Transverse colon (tissue), 4 donors: ENCODE measurements around the gene SUSD2. TPM values are rescaled to one million over a fixed set of nuclear protein-coding genes. Genes with fewer than 3 reads are reported as not detected.
A peak's percentile ranks its signal among the peaks of the same experiment; 100 is the strongest.

Source experiments
- DNase-seq: peaks from one replicate; pipeline ENCODE4 v3.0.0-alpha.2; 2019
- H3K27ac ChIP-seq, 4 donors: fragments of 200-600 bp; sonication (generic); 2 replicates each; pipeline ENCODE4 v1.5.1; 2016 to 2018; ENCODE audit warnings: inconsistent platforms in 4 of 4
- H3K27me3 ChIP-seq: fragments of 200-600 bp; sonication (generic); 2 replicates; pipeline ENCODE4 v1.5.1; 2017; ENCODE audit warnings: inconsistent platforms
- H3K36me3 ChIP-seq, 4 donors: fragments of 200-600 bp; sonication (generic); 2 replicates each; pipeline ENCODE4 v1.5.1; 2017 to 2019; ENCODE audit warnings: inconsistent platforms in 4 of 4
- H3K4me1 ChIP-seq, 4 donors: fragments of 200-600 bp; sonication (generic); 2 replicates each; pipeline ENCODE4 v1.5.1; 2017 to 2020; ENCODE audit warnings: inconsistent platforms in 4 of 4
- H3K4me3 ChIP-seq, 4 donors: fragments of 200-600 bp; sonication (generic); 1 replicate in 1 of 4; 2 replicates in 3 of 4; pipeline versions ENCODE4 v1.5.1 to v1.6.1; 2017 to 2019; ENCODE audit warnings: inconsistent platforms in 4 of 4
- H3K9me3 ChIP-seq, 2 donors: fragments of 200-600 bp; sonication (generic); 2 replicates each; pipeline ENCODE4 v1.5.1; 2017 to 2019; ENCODE audit warnings: inconsistent platforms in 2 of 2
- EP300 ChIP-seq: sonication (generic); formaldehyde crosslinking; IDR thresholded peaks from one replicate; pipeline ENCODE4 v1.6.1; 2017; ENCODE audit warnings: antibody characterized with exemption, low read depth
- POLR2A ChIP-seq: fragments of 450-650 bp; IDR thresholded peaks from one replicate; pipeline ENCODE4 v1.6.1; 2016; ENCODE audit warnings: antibody characterized with exemption, mild to moderate bottlenecking, moderate library complexity
- POLR2AphosphoS5 ChIP-seq, 3 donors: sonication (generic); formaldehyde crosslinking; IDR thresholded peaks; one replicate each; pipeline ENCODE4 v1.6.1; 2016; ENCODE audit warnings: antibody characterized with exemption in 3 of 3
- WGBS, 2 donors: methylation state at CpG; one replicate each; pipeline ENCODE4 v1.1.5; 2018; ENCODE audit warnings: low coverage in 1 of 2; 5-methylcytosine and 5-hydroxymethylcytosine counted together
- in situ Hi-C, 4 donors: fragments of 200-750 bp; cut with MboI; loops; one replicate each; pipeline versions ENCODE4 v1.15.0 to v1.15.1; 2017; ENCODE audit warnings: low sequenced_read_pairs in 3 of 4, low pct_ligation_motif_present in 1 of 4, low pct_unique_long_range_greater_than_20kb in 1 of 4
- intact Hi-C: fragments of 100-400 bp; cut with DNase I; formaldehyde crosslinking; loops from one replicate; pipeline ENCODE4 v1.15.1; 2023; ENCODE audit warnings: low total_unique reads
- total RNA-seq, 4 donors: library from RNA; depleted of rRNA; stranded (reverse); fragments of >200 nt; gene quantifications; one replicate each; pipeline ENCODE4 v1.1.0, GENCODE V29; 2016
- TF ChIP-seq, protein P1 (sequence below), 5 experiments: fragments of 200-600 bp in 3 of 5; fragments of 450-650 bp in 2 of 5; sonication (generic) in 3 of 5; IDR thresholded peaks; 1 replicate in 2 of 5; 2 replicates in 3 of 5; pipeline ENCODE4 v1.5.1; 2016 to 2017; ENCODE audit warnings: antibody characterized with exemption in 5 of 5, inconsistent platforms in 3 of 5, mild to moderate bottlenecking in 2 of 5, moderate library complexity in 1 of 5

SUSD2 gene
- total RNA-seq, 4 donors from 2014 or later, result 0.37 to 67.7 (median 3.8) TPM

- Histone ChIP-seq H3K27me3 (no peaks in the 10 kb centered on the region), H3K27ac (no peak overlapping the region), H3K36me3 (no peaks in the 10 kb centered on the region), H3K4me1 (no peaks in the 10 kb centered on the region), H3K9me3 (peaks cover 0 to 6% of the 10 kb centered on the region in 2 donors), H3K4me3 (no peak overlapping the region)
- TF ChIP-seq POLR2AphosphoS5 (IDR thresholded peaks at IDR 0.05) (no peak), POLR2A (no peak), EP300 (no peak)
- TF ChIP-seq, protein P1, sequence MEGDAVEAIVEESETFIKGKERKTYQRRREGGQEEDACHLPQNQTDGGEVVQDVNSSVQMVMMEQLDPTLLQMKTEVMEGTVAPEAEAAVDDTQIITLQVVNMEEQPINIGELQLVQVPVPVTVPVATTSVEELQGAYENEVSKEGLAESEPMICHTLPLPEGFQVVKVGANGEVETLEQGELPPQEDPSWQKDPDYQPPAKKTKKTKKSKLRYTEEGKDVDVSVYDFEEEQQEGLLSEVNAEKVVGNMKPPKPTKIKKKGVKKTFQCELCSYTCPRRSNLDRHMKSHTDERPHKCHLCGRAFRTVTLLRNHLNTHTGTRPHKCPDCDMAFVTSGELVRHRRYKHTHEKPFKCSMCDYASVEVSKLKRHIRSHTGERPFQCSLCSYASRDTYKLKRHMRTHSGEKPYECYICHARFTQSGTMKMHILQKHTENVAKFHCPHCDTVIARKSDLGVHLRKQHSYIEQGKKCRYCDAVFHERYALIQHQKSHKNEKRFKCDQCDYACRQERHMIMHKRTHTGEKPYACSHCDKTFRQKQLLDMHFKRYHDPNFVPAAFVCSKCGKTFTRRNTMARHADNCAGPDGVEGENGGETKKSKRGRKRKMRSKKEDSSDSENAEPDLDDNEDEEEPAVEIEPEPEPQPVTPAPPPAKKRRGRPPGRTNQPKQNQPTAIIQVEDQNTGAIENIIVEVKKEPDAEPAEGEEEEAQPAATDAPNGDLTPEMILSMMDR (IDR thresholded peaks at IDR 0.05), result no peak
- in situ Hi-C loops (no loop called here), intact Hi-C loops (no loop called here)
- DNase-seq, result no peak
- WGBS, 2 donors, result 94% methylated on average over 13 of the region's 14 CpGs; no CpG with 5 or more reads in 1 of the 2 donors
Measured at GRCh38 chr22:24225044-24225601, 43.8 kb downstream of the SUSD2 start.

GRCh38 chr22:24225951-24226350 lies 44.7 kb downstream of the SUSD2 start:
- WGBS, 2 donors, result 93% methylated on average over 12 of the region's 14 CpGs; no CpG with 5 or more reads in 1 of the 2 donors

GRCh38 chr22:24230911-24231656 lies 49.8 kb downstream of the SUSD2 start:
- DNase-seq, result peak; percentile 58
- in situ Hi-C loops (no loop called here), intact Hi-C loops (no loop called here)
- TF ChIP-seq, protein P1 (IDR thresholded peaks at IDR 0.05), result peak in 3 of 5 experiments; percentile 34 to 55 (median 44)
- TF ChIP-seq EP300 (no peak), POLR2A (no peak), POLR2AphosphoS5 (IDR thresholded peaks at IDR 0.05) (no peak)
- no peaks in the 10 kb centered on the region for H3K9me3 ChIP-seq
- H3K4me3 ChIP-seq, result no peak overlapping the region
- H3K4me1 ChIP-seq, result no peaks in the 10 kb centered on the region
- WGBS, 2 donors, result 38 to 57% methylated on average over 8 to 18 of the region's 18 CpGs
- no peaks in the 10 kb centered on the region for H3K36me3 ChIP-seq
- no peak overlapping the region for H3K27ac ChIP-seq
- no peaks in the 10 kb centered on the region for H3K27me3 ChIP-seq

More at GRCh38 chr22:24225951-24226350, 44.7 kb downstream of the SUSD2 start:
- Histone ChIP-seq H3K27me3 (no peaks in the 10 kb centered on the region), H3K36me3 (no peaks in the 10 kb centered on the region), H3K9me3 (peaks cover 0 to 6% of the 10 kb centered on the region in 2 donors), H3K4me1 (no peaks in the 10 kb centered on the region), H3K27ac (no peak overlapping the region), H3K4me3 (no peak overlapping the region)
- intact Hi-C loops, result no loop called here
- DNase-seq, result no peak
- TF ChIP-seq POLR2AphosphoS5 (IDR thresholded peaks at IDR 0.05), result no peak
- TF ChIP-seq POLR2A, result no peak
- TF ChIP-seq, protein P1 (IDR thresholded peaks at IDR 0.05), result no peak
- TF ChIP-seq EP300, result no peak
- in situ Hi-C loops, result no loop called here

DNA sequence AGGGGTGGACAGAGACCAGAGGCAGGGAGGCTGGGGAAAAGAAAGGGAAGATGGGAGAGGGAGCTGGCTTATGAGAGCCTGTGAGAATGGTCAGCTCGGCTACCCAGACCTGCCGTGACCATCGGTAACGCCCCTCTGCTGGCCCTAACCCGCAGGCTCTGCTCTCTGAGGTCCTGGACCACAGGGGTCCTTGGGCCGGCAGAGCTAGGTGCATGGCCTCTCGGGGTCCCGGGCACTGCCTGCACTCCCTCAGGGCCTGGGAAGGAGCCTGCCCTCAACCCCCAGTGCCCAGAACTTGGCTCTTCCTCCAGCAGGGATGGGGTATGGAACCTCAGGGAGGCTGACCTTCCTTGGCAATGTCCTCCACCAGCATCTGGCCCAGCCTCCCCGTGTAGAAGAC lies 50.4 kb downstream of the SUSD2 start:
- TF ChIP-seq, protein P1 (IDR thresholded peaks at IDR 0.05), result no peak
- no peak for TF ChIP-seq EP300
- TF ChIP-seq POLR2A, result no peak
- no peak for TF ChIP-seq POLR2AphosphoS5 (IDR thresholded peaks at IDR 0.05)
- Histone ChIP-seq H3K27me3 (no peaks in the 10 kb centered on the region), H3K9me3 (no peaks in the 10 kb centered on the region), H3K27ac (no peak overlapping the region), H3K4me1 (no peaks in the 10 kb centered on the region), H3K4me3 (no peak overlapping the region), H3K36me3 (no peaks in the 10 kb centered on the region)
- intact Hi-C loops, result no loop called here
- no peak for DNase-seq
- WGBS, 2 donors, result 87 to 100% methylated on average over 1 to 5 of the region's 9 CpGs
- in situ Hi-C loops, result no loop called here
